A549 (cell line): ENCODE results near the gene GAS7.

Experiments used
- CHD4 ChIP-seq: fragments of 200-600 bp; sonication (generic); IDR thresholded peaks from 2 replicates; pipeline ENCODE4 v1.6.1; 2016; ENCODE audit warnings: antibody characterized with exemption, mild to moderate bottlenecking, borderline replicate concordance
- POLR2A ChIP-seq: IDR thresholded peaks from 2 replicates; pipeline ENCODE4 v1.6.1; 2012; ENCODE audit warnings: mild to moderate bottlenecking, low read length
- TF ChIP-seq, protein P1 (sequence below): fragments of >200 bp; sonication (Bioruptor Twin); formaldehyde crosslinking; IDR thresholded peaks from 3 replicates; pipeline ENCODE4 v1.5.1; 2016

DNA sequence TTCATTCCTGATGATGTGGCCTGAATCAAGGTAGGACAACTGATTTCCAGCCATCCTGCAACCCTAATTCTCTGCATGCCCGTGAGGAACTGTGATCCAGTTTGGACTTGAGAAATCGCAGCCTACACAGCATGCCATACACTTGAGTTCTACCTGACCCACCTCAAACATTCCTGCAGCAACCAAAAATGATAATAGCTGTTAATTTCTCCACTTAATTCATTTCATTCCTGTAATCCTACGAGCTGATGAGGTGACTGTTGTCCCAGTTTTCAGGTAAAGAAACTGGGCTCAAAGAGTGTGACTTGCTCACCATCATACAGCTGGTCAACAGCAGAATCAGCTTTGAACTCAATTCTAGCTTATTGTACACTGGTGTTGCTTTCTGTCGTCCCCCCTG, 2.2 kb upstream of the GAS7 start:
- TF ChIP-seq, protein P1, sequence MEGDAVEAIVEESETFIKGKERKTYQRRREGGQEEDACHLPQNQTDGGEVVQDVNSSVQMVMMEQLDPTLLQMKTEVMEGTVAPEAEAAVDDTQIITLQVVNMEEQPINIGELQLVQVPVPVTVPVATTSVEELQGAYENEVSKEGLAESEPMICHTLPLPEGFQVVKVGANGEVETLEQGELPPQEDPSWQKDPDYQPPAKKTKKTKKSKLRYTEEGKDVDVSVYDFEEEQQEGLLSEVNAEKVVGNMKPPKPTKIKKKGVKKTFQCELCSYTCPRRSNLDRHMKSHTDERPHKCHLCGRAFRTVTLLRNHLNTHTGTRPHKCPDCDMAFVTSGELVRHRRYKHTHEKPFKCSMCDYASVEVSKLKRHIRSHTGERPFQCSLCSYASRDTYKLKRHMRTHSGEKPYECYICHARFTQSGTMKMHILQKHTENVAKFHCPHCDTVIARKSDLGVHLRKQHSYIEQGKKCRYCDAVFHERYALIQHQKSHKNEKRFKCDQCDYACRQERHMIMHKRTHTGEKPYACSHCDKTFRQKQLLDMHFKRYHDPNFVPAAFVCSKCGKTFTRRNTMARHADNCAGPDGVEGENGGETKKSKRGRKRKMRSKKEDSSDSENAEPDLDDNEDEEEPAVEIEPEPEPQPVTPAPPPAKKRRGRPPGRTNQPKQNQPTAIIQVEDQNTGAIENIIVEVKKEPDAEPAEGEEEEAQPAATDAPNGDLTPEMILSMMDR, result no peak
- no peak for TF ChIP-seq POLR2A
- no peak for TF ChIP-seq CHD4
